Aorta (tissue), 5 donors: ENCODE data around the gene TTC31. TPM values are rescaled to one million over a fixed set of nuclear protein-coding genes. Genes with fewer than 3 reads are reported as not detected.

ENCODE experiments used
- ATAC-seq: fragments of 200-7000 bp; cut with Tn5 transposase; one replicate; pipeline ENCODE4 v1.9.1; 2022; ENCODE audit warnings: moderate library complexity; ENCODE audit not compliant: low FRiP score
- DNase-seq, 2 donors: peaks; one replicate each; pipeline ENCODE4 v3.0.0-alpha.2; 2020
- H3K27ac ChIP-seq, 2 donors: one replicate each; pipeline ENCODE4 v1.5.1; 2013; ENCODE audit warnings: low read length in 2 of 2, mild to moderate bottlenecking in 2 of 2, moderate library complexity in 2 of 2, control low read depth in 1 of 2, inconsistent platforms in 1 of 2, low read depth in 1 of 2
- H3K27me3 ChIP-seq, 2 donors: one replicate each; pipeline ENCODE4 v1.6.1; 2013; ENCODE audit warnings: control low read depth in 1 of 2, low read length in 1 of 2, mild to moderate bottlenecking in 1 of 2, moderate library complexity in 1 of 2; ENCODE audit not compliant: insufficient read depth in 2 of 2, control insufficient read depth in 1 of 2
- H3K36me3 ChIP-seq, 2 donors: one replicate each; pipeline ENCODE4 v1.6.1; 2013; ENCODE audit warnings: control low read depth in 1 of 2, low read length in 1 of 2, mild to moderate bottlenecking in 1 of 2; ENCODE audit not compliant: insufficient read depth in 2 of 2, control insufficient read depth in 1 of 2
- H3K4me1 ChIP-seq, 2 donors: one replicate each; pipeline ENCODE4 v1.6.1; 2013; ENCODE audit warnings: low read length in 2 of 2, control low read depth in 1 of 2, mild to moderate bottlenecking in 1 of 2, moderate library complexity in 1 of 2; ENCODE audit not compliant: insufficient read depth in 2 of 2, control insufficient read depth in 1 of 2
- H3K4me3 ChIP-seq, 2 donors: one replicate each; pipeline ENCODE4 v1.5.1; 2013; ENCODE audit warnings: low read length in 2 of 2, control low read depth in 1 of 2, mild to moderate bottlenecking in 1 of 2
- H3K9me3 ChIP-seq: one replicate; pipeline ENCODE4 v1.6.1; 2013; ENCODE audit warnings: mild to moderate bottlenecking, low read length; ENCODE audit not compliant: control insufficient read depth
- WGBS, 2 donors: extraction: QIAGEN DNeasy Blood & Tissue Kit; methylation state at CpG; one replicate each; pipeline ENCODE4 v1.1.7; 2013; 5-methylcytosine and 5-hydroxymethylcytosine counted together
- intact Hi-C, 2 donors: fragments of 100-400 bp; cut with DNase I; formaldehyde crosslinking; loops; one replicate each; pipeline versions ENCODE4 v1.14.2 to v1.15.0; 2022
- polyA plus RNA-seq, 2 donors: library from polyadenylated mRNA; stranded (reverse); fragments of 200-250 nt; gene quantifications; one replicate each; pipeline ENCODE4 v1.2.3, GENCODE V29; 2013
- total RNA-seq, 2 donors: library from RNA; stranded (reverse); fragmentation: NEBNext Ultra II Directional; extraction: Animal tissue kit (Norgen Biotek cat#: 25700); gene quantifications; one replicate each; pipeline ENCODE4 v1.2.1, GENCODE V29; 2021
- donor health status: healthy with polysubstance abuse.
- donor health status: Bipolar disorder and iron deficiency.
- donor health status: DM: no; HTN: no; CAD: no.
- donor health status: DM: no; HTN: no; CAD: no.
- donor health status: DM: yes; HTN: yes; CAD: no.

The TTC31 gene
- total and polyA plus RNA-seq, 4 donors: 4.0 to 29.5 (median 18.8) TPM

- H3K27ac ChIP-seq: no peak overlapping the region
- no peaks in the 10 kb centered on the region for H3K4me1 ChIP-seq
- intact Hi-C loops: no loop called here
- no peak for ATAC-seq
- peak in 1 of 2 donors; percentile 20 for DNase-seq
- peaks cover 0 to 13% of the 10 kb centered on the region in 2 donors for H3K36me3 ChIP-seq
- 91 to 98% methylated on average over 12 of the region's 12 CpGs for WGBS, 2 donors
- no peak overlapping the region for H3K4me3 ChIP-seq
- no peaks in the 10 kb centered on the region for H3K27me3 ChIP-seq
- H3K9me3 ChIP-seq: no peaks in the 10 kb centered on the region
These were observed 9.0 kb downstream of the TTC31 start for GRCh38 chr2:74491648-74492544.

GRCh38 chr2:74493546-74493945 is 10.7 kb downstream of the TTC31 start:
- no peaks in the 10 kb centered on the region for H3K9me3 ChIP-seq
- H3K4me3 ChIP-seq: no peak overlapping the region
- no peak for DNase-seq
- no peaks in the 10 kb centered on the region for H3K27me3 ChIP-seq
- intact Hi-C loops: no loop called here
- no peak overlapping the region for H3K27ac ChIP-seq
- no peak for ATAC-seq
- 82 to 87% methylated on average over 3 of the region's 3 CpGs for WGBS, 2 donors
- H3K36me3 ChIP-seq: peaks cover 0 to 13% of the 10 kb centered on the region in 2 donors
- H3K4me1 ChIP-seq: no peaks in the 10 kb centered on the region

GRCh38 chr2:74495440-74495839 is 12.6 kb downstream of the TTC31 start:
- ATAC-seq (no peak), DNase-seq (no peak)
- Histone ChIP-seq H3K4me1 (no peaks in the 10 kb centered on the region), H3K27ac (no peak overlapping the region), H3K27me3 (no peaks in the 10 kb centered on the region), H3K9me3 (no peaks in the 10 kb centered on the region), H3K36me3 (peaks cover 0 to 11% of the 10 kb centered on the region in 2 donors), H3K4me3 (no peak overlapping the region)
- intact Hi-C loops: no loop called here
- 83 to 96% methylated on average over 1 of the region's 1 CpG for WGBS, 2 donors

GRCh38 chr2:74496997-74497776 is 14.3 kb downstream of the TTC31 start:
- 43% methylated on average over 19 of the region's 19 CpGs for WGBS, 2 donors

GRCh38 chr2:74497777-74498499 is 15.1 kb downstream of the TTC31 start:
- DNase-seq (peak in 1 of 2 donors; percentile 70), ATAC-seq (peak; percentile 41)
- intact Hi-C loops: no loop called here
- Histone ChIP-seq H3K9me3 (no peaks in the 10 kb centered on the region), H3K4me3 (no peak overlapping the region), H3K27me3 (no peaks in the 10 kb centered on the region), H3K36me3 (no peaks in the 10 kb centered on the region), H3K4me1 (no peaks in the 10 kb centered on the region), H3K27ac (no peak overlapping the region)
- 2% methylated on average over 61 of the region's 61 CpGs for WGBS, 2 donors

More at GRCh38 chr2:74496997-74497776, 14.3 kb downstream of the TTC31 start:
- H3K27me3 ChIP-seq: no peaks in the 10 kb centered on the region
- no peak overlapping the region for H3K27ac ChIP-seq
- H3K4me3 ChIP-seq: no peak overlapping the region
- no peaks in the 10 kb centered on the region for H3K36me3 ChIP-seq
- ATAC-seq (no peak), DNase-seq (peak in 1 of 2 donors; percentile 34)
- intact Hi-C loops: no loop called here
- no peaks in the 10 kb centered on the region for H3K9me3 ChIP-seq
- H3K4me1 ChIP-seq: no peaks in the 10 kb centered on the region

- Histone ChIP-seq H3K9me3 (no peaks in the 10 kb centered on the region), H3K4me1 (no peaks in the 10 kb centered on the region), H3K36me3 (no peaks in the 10 kb centered on the region), H3K27ac (no peak overlapping the region), H3K27me3 (no peaks in the 10 kb centered on the region), H3K4me3 (no peak overlapping the region)
- WGBS, 2 donors: 1 to 2% methylated on average over 41 of the region's 41 CpGs
- intact Hi-C loops: no loop called here
- DNase-seq (no peak), ATAC-seq (no peak)
These were observed 15.8 kb downstream of the TTC31 start for GRCh38 chr2:74498500-74499266.

GRCh38 chr2:74499267-74499939 is 16.5 kb downstream of the TTC31 start, which contains the start of gene LBX2:
Gene LBX2 (minus strand): TSS chr2:74499603. CDS start chr2:74499537, 66 bp downstream.
- WGBS, 2 donors: 2 to 3% methylated on average over 59 to 65 of the region's 65 CpGs
- H3K36me3 ChIP-seq: no peaks in the 10 kb centered on the region
- H3K4me3 ChIP-seq: no peak within 1 kb of the TSS
- H3K27ac ChIP-seq: no peak within 1 kb of the TSS
- ATAC-seq: no peak
- no peaks in the 10 kb centered on the region for H3K9me3 ChIP-seq
- no peaks in the 10 kb centered on the region for H3K4me1 ChIP-seq
- no peaks in the 10 kb centered on the region for H3K27me3 ChIP-seq
- no peak for DNase-seq
- intact Hi-C loops: no loop called here
